Calu3 (cell line): ENCODE results near the gene PDGFD. TPM values are rescaled to one million over a fixed set of nuclear protein-coding genes. Genes with fewer than 3 reads are reported as not detected.

ENCODE experiments used
- BruUV-seq: library from RNA; stranded (reverse); fragments of 400-500 nt; replicated peaks from 2 replicates; lab custom pipeline; 2021; lab: Mats Ljungman, UMichigan
- CTCF ChIA-PET: fragments of 300-600 bp; sonication (Branson Sonifier 250); formaldehyde crosslinking; loops from one replicate; lab custom pipeline; 2022; ENCODE audit warnings: antibody characterized with exemption; lab: Charles Lee
- DNase-seq: peaks from one replicate; pipeline ENCODE4 v3.0.0; 2022
- H3K27ac Mint-ChIP-seq: one replicate; pipeline ENCODE4 v1.8.0; 2022; ENCODE audit warnings: mixed read lengths; ENCODE audit not compliant: unreplicated experiment
- H3K27me3 Mint-ChIP-seq: one replicate; pipeline ENCODE4 v1.8.0; 2022; ENCODE audit warnings: mixed read lengths; ENCODE audit not compliant: unreplicated experiment
- H3K36me3 Mint-ChIP-seq: one replicate; pipeline ENCODE4 v1.8.0; 2022; ENCODE audit warnings: mild to moderate bottlenecking, moderate library complexity, mixed read lengths; ENCODE audit not compliant: insufficient read depth, unreplicated experiment
- H3K4me1 Mint-ChIP-seq: one replicate; pipeline ENCODE4 v1.8.0; 2022; ENCODE audit warnings: mild to moderate bottlenecking, low read depth, mixed read lengths; ENCODE audit not compliant: unreplicated experiment
- H3K4me3 Mint-ChIP-seq: one replicate; pipeline ENCODE4 v1.8.0; 2022; ENCODE audit warnings: mild to moderate bottlenecking, low read depth, moderate library complexity, mixed read lengths; ENCODE audit not compliant: unreplicated experiment
- H3K9me3 Mint-ChIP-seq: one replicate; pipeline ENCODE4 v1.8.0; 2022; ENCODE audit warnings: low read depth, mixed read lengths; ENCODE audit not compliant: unreplicated experiment
- intact Hi-C: fragments of 100-400 bp; cut with micrococcal nuclease; formaldehyde crosslinking; loops from one replicate; pipeline ENCODE4 v1.10.0; 2022; ENCODE audit not compliant: unreplicated experiment
- total RNA-seq: library from RNA; stranded (reverse); gene quantifications from 2 replicates; pipeline ENCODE4 v1.2.3, GENCODE V29; 2022
- TF ChIP-seq, protein P1 (sequence below): fragments of 200-600 bp; IDR thresholded peaks from one replicate; pipeline ENCODE4 v1.8.0; 2022; ENCODE audit warnings: antibody characterized with exemption; ENCODE audit not compliant: unreplicated experiment

The PDGFD gene
- total RNA-seq, 1 experiment from 2014 or later, result 5.1 TPM

DNA sequence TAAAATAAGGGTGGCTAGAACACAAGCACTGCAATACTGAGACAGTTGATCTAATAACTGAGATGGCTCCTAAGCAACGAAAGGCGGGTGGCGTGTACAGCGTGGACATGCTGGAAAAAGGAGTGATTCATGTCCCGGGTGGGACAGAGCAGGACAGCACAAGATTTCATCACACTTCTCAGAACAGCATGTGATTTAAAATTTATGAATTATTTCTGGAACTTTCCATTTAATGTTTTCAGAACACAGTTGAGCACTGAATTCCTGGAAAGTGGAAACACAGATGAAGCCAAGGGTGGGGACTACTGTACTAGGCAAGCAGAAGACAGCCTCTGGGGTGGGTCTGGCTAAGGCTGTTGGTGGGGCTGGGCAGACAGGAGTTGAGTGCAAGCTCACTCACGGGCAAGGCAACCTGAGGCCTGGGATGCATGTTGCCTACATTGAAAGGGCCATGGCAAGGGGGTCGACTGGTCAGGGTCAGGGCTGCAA, 293.1 kb downstream of the PDGFD start:
- peaks cover 8% of the 10 kb centered on the region for H3K4me1 Mint-ChIP-seq
- DNase-seq, result no peak
- H3K4me3 Mint-ChIP-seq, result no peak overlapping the region
- H3K9me3 Mint-ChIP-seq, result no peaks in the 10 kb centered on the region
- H3K36me3 Mint-ChIP-seq, result no peaks in the 10 kb centered on the region
- no peaks in the 10 kb centered on the region for H3K27me3 Mint-ChIP-seq
- TF ChIP-seq, protein P1, sequence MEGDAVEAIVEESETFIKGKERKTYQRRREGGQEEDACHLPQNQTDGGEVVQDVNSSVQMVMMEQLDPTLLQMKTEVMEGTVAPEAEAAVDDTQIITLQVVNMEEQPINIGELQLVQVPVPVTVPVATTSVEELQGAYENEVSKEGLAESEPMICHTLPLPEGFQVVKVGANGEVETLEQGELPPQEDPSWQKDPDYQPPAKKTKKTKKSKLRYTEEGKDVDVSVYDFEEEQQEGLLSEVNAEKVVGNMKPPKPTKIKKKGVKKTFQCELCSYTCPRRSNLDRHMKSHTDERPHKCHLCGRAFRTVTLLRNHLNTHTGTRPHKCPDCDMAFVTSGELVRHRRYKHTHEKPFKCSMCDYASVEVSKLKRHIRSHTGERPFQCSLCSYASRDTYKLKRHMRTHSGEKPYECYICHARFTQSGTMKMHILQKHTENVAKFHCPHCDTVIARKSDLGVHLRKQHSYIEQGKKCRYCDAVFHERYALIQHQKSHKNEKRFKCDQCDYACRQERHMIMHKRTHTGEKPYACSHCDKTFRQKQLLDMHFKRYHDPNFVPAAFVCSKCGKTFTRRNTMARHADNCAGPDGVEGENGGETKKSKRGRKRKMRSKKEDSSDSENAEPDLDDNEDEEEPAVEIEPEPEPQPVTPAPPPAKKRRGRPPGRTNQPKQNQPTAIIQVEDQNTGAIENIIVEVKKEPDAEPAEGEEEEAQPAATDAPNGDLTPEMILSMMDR, result no peak
- no peak overlapping the region for H3K27ac Mint-ChIP-seq
- CTCF ChIA-PET, result no interaction called here
- BruUV-seq, result no TSS peak
- intact Hi-C loops, result no loop called here

DNA sequence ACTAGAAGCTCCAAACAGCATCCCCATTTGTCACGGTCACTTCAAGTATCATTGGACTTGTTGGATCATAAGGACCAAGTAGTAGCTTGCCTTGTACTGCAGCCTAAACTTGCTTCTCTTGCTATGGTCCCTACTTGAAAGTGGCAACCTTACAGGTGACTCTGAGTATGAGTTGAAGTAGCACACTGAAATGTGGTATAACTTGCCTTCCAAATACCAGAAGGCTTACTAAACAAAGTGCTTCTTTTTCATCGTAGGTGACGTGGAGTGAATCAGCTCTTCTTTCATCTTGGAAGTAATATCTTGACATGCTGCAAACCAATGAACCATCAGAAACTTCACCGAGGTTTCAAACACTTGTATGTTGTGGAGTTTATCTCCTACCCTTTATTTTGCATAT, 296.5 kb downstream of the PDGFD start:
- Mint-ChIP-seq H3K9me3 (no peaks in the 10 kb centered on the region), H3K27ac (no peak overlapping the region), H3K36me3 (no peaks in the 10 kb centered on the region), H3K4me1 (no peaks in the 10 kb centered on the region), H3K4me3 (no peak overlapping the region), H3K27me3 (no peaks in the 10 kb centered on the region)
- DNase-seq, result no peak
- BruUV-seq, result no TSS peak
- CTCF ChIA-PET, result no interaction called here
- TF ChIP-seq, protein P1, result no peak
- intact Hi-C loops, result no loop called here

DNA sequence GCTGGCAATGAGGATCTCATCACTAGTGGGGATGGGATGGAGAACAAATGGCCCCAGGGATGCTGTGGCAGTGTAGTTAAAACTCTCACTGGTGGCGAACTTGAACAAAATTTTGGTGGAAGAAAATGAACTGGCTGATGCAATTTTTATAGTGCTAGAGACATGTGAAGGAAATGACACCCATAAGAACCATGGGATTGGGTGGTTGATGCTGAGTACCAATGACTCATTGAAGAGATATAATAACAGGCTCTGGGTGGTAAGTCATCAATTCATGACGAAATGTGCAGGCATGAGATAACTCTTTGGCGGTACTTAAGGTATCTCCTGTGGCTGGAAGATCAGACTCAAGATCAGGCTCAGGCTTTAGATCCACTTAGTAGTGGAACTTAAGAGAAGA, 300.4 kb downstream of the PDGFD start:
- no peak for DNase-seq
- H3K9me3 Mint-ChIP-seq, result no peaks in the 10 kb centered on the region
- no peak overlapping the region for H3K27ac Mint-ChIP-seq
- TF ChIP-seq, protein P1, result no peak
- H3K27me3 Mint-ChIP-seq, result no peaks in the 10 kb centered on the region
- no peaks in the 10 kb centered on the region for H3K36me3 Mint-ChIP-seq
- H3K4me3 Mint-ChIP-seq, result no peak overlapping the region
- CTCF ChIA-PET, result no interaction called here
- intact Hi-C loops, result no loop called here
- H3K4me1 Mint-ChIP-seq, result no peaks in the 10 kb centered on the region
- BruUV-seq, result no TSS peak

GRCh38 chr11:103862802-103863174, 301.2 kb downstream of the PDGFD start:
- no peaks in the 10 kb centered on the region for H3K27me3 Mint-ChIP-seq
- H3K9me3 Mint-ChIP-seq, result no peaks in the 10 kb centered on the region
- H3K4me1 Mint-ChIP-seq, result no peaks in the 10 kb centered on the region

More at GRCh38 chr11:103862802-103863174, 301.2 kb downstream of the PDGFD start:
- no peak overlapping the region for H3K27ac Mint-ChIP-seq
- intact Hi-C loops, result no loop called here
- no peak overlapping the region for H3K4me3 Mint-ChIP-seq
- no peak for DNase-seq
- CTCF ChIA-PET, result no interaction called here
- BruUV-seq, result no TSS peak
- TF ChIP-seq, protein P1, result no peak
- H3K36me3 Mint-ChIP-seq, result no peaks in the 10 kb centered on the region
